ENCODE results near the gene NCAN.
"Not testable (repeated sequence)": the region's sequence is repeated elsewhere in the genome, so short reads cannot be mapped to it uniquely, and the experiment has no call there.

NCAN gene

DNA sequence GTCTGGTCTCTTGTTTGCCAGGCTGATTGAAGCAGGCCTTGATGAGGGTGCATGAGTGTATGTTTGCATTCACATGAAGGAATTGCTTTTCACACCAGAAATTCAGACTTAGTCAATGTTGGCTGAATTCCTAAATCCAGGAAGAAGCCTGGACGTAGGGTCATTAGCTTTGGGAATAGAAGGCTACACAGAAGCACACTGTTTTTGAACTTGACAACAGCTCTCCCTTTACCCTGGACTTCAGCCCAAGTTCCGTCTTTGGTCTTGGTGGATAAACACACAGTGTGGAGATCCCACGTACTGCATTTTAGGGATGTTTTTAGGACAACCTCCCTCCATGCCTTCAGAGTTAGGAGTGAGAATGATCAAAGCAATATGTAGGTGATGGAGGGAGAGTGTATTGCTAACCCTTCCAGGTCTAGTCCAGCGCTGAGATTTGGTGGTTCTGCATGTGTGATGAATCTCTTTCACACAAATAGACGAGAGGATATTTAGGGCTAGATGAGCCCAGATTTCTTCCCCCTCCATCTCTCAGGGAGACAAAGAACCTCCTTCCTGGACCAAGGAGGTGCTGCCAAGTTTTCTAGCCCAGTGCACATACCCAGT is 38.5 kb downstream of the NCAN start:
- no peak for DNase-seq (ENCODE audit: low read depth in 1 of 2, low spot score in 1 of 2)
- Histone ChIP-seq H3K27ac (replicated peaks) (no peak overlapping the region), H3K27me3 (ENCODE audit: insufficient read depth, poor library complexity, severe bottlenecking) (peaks cover 3% of the 10 kb centered on the region), H3K4me3 (replicated peaks; ENCODE audit: insufficient read depth, low read length) (no peak overlapping the region)
- TF ChIP-seq POLR2AphosphoS5 (IDR thresholded peaks at IDR 0.05; ENCODE audit: low read depth) (no peak), GABPA (IDR thresholded peaks at IDR 0.05; ENCODE audit: low read depth) (no peak), SPI1 (IDR thresholded peaks at IDR 0.05; ENCODE audit: borderline replicate concordance, low read depth) (no peak)
- TF ChIP-seq, protein P1, sequence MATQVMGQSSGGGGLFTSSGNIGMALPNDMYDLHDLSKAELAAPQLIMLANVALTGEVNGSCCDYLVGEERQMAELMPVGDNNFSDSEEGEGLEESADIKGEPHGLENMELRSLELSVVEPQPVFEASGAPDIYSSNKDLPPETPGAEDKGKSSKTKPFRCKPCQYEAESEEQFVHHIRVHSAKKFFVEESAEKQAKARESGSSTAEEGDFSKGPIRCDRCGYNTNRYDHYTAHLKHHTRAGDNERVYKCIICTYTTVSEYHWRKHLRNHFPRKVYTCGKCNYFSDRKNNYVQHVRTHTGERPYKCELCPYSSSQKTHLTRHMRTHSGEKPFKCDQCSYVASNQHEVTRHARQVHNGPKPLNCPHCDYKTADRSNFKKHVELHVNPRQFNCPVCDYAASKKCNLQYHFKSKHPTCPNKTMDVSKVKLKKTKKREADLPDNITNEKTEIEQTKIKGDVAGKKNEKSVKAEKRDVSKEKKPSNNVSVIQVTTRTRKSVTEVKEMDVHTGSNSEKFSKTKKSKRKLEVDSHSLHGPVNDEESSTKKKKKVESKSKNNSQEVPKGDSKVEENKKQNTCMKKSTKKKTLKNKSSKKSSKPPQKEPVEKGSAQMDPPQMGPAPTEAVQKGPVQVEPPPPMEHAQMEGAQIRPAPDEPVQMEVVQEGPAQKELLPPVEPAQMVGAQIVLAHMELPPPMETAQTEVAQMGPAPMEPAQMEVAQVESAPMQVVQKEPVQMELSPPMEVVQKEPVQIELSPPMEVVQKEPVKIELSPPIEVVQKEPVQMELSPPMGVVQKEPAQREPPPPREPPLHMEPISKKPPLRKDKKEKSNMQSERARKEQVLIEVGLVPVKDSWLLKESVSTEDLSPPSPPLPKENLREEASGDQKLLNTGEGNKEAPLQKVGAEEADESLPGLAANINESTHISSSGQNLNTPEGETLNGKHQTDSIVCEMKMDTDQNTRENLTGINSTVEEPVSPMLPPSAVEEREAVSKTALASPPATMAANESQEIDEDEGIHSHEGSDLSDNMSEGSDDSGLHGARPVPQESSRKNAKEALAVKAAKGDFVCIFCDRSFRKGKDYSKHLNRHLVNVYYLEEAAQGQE (IDR thresholded peaks at IDR 0.05; ENCODE audit: insufficient replicate concordance, low read depth): no peak
- TF ChIP-seq, protein P2, sequence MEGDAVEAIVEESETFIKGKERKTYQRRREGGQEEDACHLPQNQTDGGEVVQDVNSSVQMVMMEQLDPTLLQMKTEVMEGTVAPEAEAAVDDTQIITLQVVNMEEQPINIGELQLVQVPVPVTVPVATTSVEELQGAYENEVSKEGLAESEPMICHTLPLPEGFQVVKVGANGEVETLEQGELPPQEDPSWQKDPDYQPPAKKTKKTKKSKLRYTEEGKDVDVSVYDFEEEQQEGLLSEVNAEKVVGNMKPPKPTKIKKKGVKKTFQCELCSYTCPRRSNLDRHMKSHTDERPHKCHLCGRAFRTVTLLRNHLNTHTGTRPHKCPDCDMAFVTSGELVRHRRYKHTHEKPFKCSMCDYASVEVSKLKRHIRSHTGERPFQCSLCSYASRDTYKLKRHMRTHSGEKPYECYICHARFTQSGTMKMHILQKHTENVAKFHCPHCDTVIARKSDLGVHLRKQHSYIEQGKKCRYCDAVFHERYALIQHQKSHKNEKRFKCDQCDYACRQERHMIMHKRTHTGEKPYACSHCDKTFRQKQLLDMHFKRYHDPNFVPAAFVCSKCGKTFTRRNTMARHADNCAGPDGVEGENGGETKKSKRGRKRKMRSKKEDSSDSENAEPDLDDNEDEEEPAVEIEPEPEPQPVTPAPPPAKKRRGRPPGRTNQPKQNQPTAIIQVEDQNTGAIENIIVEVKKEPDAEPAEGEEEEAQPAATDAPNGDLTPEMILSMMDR (IDR thresholded peaks at IDR 0.05; ENCODE audit: insufficient read depth, low read length): no peak

DNA sequence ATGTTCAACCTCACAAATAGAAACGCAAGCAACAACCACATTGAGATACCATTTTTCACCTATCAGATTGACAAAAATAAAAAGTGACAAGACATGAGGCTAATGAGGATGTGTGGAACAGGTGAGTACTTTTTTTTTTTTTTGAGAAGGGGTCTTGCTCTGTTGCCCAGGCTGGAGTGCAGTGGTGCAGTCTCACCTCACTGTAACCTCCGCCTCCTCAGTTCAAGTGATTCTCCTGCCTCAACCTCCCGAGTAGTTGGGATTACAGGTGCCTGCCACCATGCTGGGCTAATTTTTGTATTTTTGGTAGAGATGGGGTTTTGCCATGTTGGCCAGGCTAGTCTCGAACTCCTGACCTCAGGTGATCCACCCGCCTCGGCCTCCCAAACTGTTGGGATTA is 41.7 kb downstream of the NCAN start:
- not testable (repeated sequence) for H3K4me3 ChIP-seq (replicated peaks; ENCODE audit: insufficient read depth, low read length); DNase-seq (ENCODE audit: low read depth in 1 of 2, low spot score in 1 of 2); H3K27ac ChIP-seq (replicated peaks); H3K27me3 ChIP-seq (ENCODE audit: insufficient read depth, poor library complexity, severe bottlenecking)

DNA sequence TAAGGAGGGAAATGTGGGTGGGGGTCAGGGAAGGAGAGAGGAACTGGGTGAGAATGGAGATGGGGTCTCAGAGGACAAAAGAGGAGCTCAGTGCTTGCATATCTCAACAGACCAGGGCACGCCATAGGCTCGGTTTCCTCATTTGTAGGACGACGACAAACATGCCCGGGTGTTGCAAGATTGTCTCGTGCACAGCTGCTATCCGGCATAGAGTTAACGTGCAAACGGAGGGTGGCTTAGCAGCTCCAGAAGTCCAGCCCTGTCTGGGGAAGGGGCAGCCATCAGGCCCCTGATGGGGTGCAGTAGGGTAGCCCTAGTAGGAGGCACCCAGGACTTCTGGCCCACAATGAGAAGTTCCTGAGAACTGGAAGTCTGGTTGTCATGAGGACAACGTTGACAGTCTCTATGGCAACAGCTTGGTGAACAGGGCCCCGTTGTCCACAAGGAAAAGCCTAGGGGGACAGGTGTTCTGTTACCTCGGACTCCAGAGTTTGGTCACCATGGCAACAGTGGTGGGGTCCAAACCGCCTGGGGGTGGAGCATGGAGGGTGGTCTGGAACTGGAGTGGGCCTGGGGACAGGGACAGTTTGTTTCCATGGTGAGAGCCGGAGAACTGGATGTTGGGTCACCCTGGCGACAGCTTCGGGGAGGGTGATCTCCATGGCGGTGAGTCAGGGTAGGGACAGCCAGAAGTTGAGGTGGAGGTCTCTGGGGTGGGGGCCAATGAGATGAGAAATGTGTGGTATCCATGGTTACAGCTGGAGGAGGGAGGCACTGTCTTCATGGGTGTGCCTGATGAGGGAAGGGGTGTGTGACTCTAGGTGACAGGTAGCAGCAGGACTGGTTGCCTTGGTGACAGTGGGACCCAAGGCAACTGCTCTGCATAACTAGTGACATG is 44.6 kb downstream of the NCAN start:
- Histone ChIP-seq H3K27me3 (ENCODE audit: insufficient read depth, poor library complexity, severe bottlenecking) (peaks cover 2% of the 10 kb centered on the region), H3K27ac (replicated peaks) (peak overlapping the region; percentile 59), H3K4me3 (replicated peaks; ENCODE audit: insufficient read depth, low read length) (no peak overlapping the region)
- TF ChIP-seq SPI1 (IDR thresholded peaks at IDR 0.05; ENCODE audit: borderline replicate concordance, low read depth) (peak; percentile 68; the same call in 1 of the 2 replicates), POLR2AphosphoS5 (IDR thresholded peaks at IDR 0.05; ENCODE audit: low read depth) (no peak)
- TF ChIP-seq, protein P1 (IDR thresholded peaks at IDR 0.05; ENCODE audit: insufficient replicate concordance, low read depth): no peak
- DNase-seq (ENCODE audit: low read depth in 1 of 2, low spot score in 1 of 2): peak; percentile 35 to 88

DNA sequence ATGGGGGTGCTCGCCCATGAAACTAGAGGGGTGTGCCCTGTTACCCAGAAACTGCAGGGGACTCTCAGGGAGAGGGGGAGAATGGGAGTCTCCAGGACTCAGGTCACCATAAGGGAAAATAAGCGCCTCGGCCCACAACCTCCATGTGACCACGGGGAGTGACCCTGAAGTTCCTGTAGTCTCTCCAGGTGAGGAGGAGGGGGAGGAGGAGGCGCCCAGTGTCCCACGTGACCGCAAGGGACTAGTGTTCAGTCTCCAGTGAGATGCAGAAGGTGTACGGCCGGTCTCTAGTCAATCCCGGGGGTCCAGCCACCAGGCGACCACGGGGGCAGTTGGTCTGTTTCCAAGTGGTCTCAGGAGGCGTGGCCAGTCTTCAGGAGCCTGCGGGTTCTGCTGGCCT is 45.4 kb downstream of the NCAN start:
- Histone ChIP-seq H3K4me3 (replicated peaks; ENCODE audit: insufficient read depth, low read length) (no peak overlapping the region), H3K27me3 (ENCODE audit: insufficient read depth, poor library complexity, severe bottlenecking) (peaks cover 5% of the 10 kb centered on the region), H3K27ac (replicated peaks) (peak overlapping the region; percentile 59; the same call in 1 of the 2 replicates)
- TF ChIP-seq, protein P1 (IDR thresholded peaks at IDR 0.05; ENCODE audit: insufficient replicate concordance, low read depth): no peak
- TF ChIP-seq POLR2AphosphoS5 (IDR thresholded peaks at IDR 0.05; ENCODE audit: low read depth) (no peak), GABPA (IDR thresholded peaks at IDR 0.05; ENCODE audit: low read depth) (no peak), SPI1 (IDR thresholded peaks at IDR 0.05; ENCODE audit: borderline replicate concordance, low read depth) (no peak)
- TF ChIP-seq, protein P2 (IDR thresholded peaks at IDR 0.05; ENCODE audit: insufficient read depth, low read length): no peak
- DNase-seq (ENCODE audit: low read depth in 1 of 2, low spot score in 1 of 2): no peak

Data from HL-60 (cell line).